Measurements from ENCODE around the gene KNSTRN.

KNSTRN gene

GRCh38 chr15:40392986-40393948 is 10.7 kb downstream of the KNSTRN start:
- Mint-ChIP-seq H3K4me3 (no peak overlapping the region), H3K27ac (no peak overlapping the region), H3K27me3 (no peaks in the 10 kb centered on the region), H3K36me3 (ENCODE audit: low read depth) (peaks cover 53% of the 10 kb centered on the region), H3K4me1 (peaks cover 8% of the 10 kb centered on the region), H3K9me3 (no peaks in the 10 kb centered on the region)
- no peak for DNase-seq
- ATAC-seq, result no peak

DNA sequence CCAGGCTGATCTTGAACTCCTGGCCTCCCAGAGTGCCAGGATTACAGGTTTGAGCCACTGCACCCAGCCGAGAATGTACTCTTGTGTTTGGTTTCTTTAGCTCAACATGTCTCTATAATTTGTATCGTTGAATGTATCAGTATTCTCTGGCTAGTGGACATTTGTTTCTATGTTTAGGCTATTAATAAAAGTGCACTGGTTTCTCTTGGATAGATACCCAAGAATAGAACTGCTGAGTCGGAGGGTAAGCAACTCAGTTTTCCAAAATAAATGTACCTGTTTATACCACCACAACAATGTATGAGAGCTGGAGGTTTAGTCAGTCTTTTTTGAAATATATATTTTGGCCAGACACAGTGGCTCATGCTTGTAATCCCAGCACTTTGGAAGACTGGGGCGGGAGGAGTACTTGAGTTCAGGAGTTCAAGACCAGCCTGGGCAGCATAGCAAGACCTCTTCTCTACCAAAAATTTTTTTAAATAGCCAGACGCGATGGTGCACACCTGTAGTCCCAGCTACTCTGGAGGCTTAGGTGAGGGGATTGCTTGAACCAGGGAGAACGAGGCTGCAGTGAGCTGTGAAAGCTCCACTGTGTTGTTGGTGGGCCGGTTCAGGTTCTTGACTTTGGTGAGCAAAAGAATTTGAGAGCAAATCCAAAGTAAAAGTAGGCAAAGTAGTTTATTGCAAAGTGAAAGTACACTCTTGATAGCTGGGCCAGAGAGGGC is 15.3 kb downstream of the KNSTRN start:
- peak overlapping the region; percentile 9 for H3K4me3 Mint-ChIP-seq
- DNase-seq, result no peak
- ATAC-seq, result no peak
- H3K4me1 Mint-ChIP-seq, result peaks cover 23% of the 10 kb centered on the region
- H3K27ac Mint-ChIP-seq, result no peak overlapping the region
- H3K36me3 Mint-ChIP-seq (ENCODE audit: low read depth), result peaks cover 16% of the 10 kb centered on the region
- H3K9me3 Mint-ChIP-seq, result no peaks in the 10 kb centered on the region
- no peaks in the 10 kb centered on the region for H3K27me3 Mint-ChIP-seq

GRCh38 chr15:40398413-40398873 is 15.9 kb downstream of the KNSTRN start:
- Mint-ChIP-seq H3K27ac (no peak overlapping the region), H3K36me3 (ENCODE audit: low read depth) (peaks cover 11% of the 10 kb centered on the region), H3K27me3 (no peaks in the 10 kb centered on the region), H3K9me3 (no peaks in the 10 kb centered on the region), H3K4me3 (peak overlapping the region; percentile 9), H3K4me1 (peaks cover 23% of the 10 kb centered on the region)
- ATAC-seq (peak; percentile 96), DNase-seq (peak; percentile 30)

GRCh38 chr15:40399370-40399769 is 16.8 kb downstream of the KNSTRN start:
- peaks cover 5% of the 10 kb centered on the region for H3K36me3 Mint-ChIP-seq (ENCODE audit: low read depth)
- no peak overlapping the region for H3K27ac Mint-ChIP-seq
- no peaks in the 10 kb centered on the region for H3K9me3 Mint-ChIP-seq
- H3K27me3 Mint-ChIP-seq, result no peaks in the 10 kb centered on the region
- no peak overlapping the region for H3K4me3 Mint-ChIP-seq
- ATAC-seq (no peak), DNase-seq (no peak)
- H3K4me1 Mint-ChIP-seq, result peaks cover 28% of the 10 kb centered on the region

- Mint-ChIP-seq H3K4me3 (peak within 1 kb of the TSS; percentile 89), H3K9me3 (no peaks in the 10 kb centered on the region), H3K27me3 (no peaks in the 10 kb centered on the region), H3K27ac (peak within 1 kb of the TSS; percentile 88), H3K4me1 (peaks cover 55% of the 10 kb centered on the region), H3K36me3 (ENCODE audit: low read depth) (peaks cover 18% of the 10 kb centered on the region)
- DNase-seq, result peak; percentile 93
- ATAC-seq, result peak; percentile 99
Measured at GRCh38 chr15:40405501-40406381, 23.2 kb downstream of the KNSTRN start, which contains the start of gene IVD. TSS of gene IVD (plus strand) at chr15:40405795. CDS start at chr15:40405828, 33 bp downstream.

- H3K27me3 Mint-ChIP-seq, result no peaks in the 10 kb centered on the region
- H3K36me3 Mint-ChIP-seq (ENCODE audit: low read depth), result peaks cover 34% of the 10 kb centered on the region
- peak overlapping the region; percentile 64 for H3K4me3 Mint-ChIP-seq
- ATAC-seq (no peak), DNase-seq (no peak)
- H3K9me3 Mint-ChIP-seq, result no peaks in the 10 kb centered on the region
- H3K27ac Mint-ChIP-seq, result peak overlapping the region; percentile 72
- H3K4me1 Mint-ChIP-seq, result peaks cover 55% of the 10 kb centered on the region
Measured at GRCh38 chr15:40407330-40407990, 24.9 kb downstream of the KNSTRN start.

- H3K4me3 Mint-ChIP-seq, result no peak overlapping the region
- no peak for DNase-seq
- peaks cover 50% of the 10 kb centered on the region for H3K4me1 Mint-ChIP-seq
- H3K27me3 Mint-ChIP-seq, result no peaks in the 10 kb centered on the region
- ATAC-seq, result no peak
- H3K9me3 Mint-ChIP-seq, result no peaks in the 10 kb centered on the region
- H3K36me3 Mint-ChIP-seq (ENCODE audit: low read depth), result peaks cover 41% of the 10 kb centered on the region
- no peak overlapping the region for H3K27ac Mint-ChIP-seq
Measured at GRCh38 chr15:40409366-40409765, 26.8 kb downstream of the KNSTRN start.

- no peak for DNase-seq
- H3K27ac Mint-ChIP-seq, result no peak overlapping the region
- no peak overlapping the region for H3K4me3 Mint-ChIP-seq
- H3K4me1 Mint-ChIP-seq, result peaks cover 39% of the 10 kb centered on the region
- peaks cover 47% of the 10 kb centered on the region for H3K36me3 Mint-ChIP-seq (ENCODE audit: low read depth)
- H3K9me3 Mint-ChIP-seq, result no peaks in the 10 kb centered on the region
- H3K27me3 Mint-ChIP-seq, result no peaks in the 10 kb centered on the region
- no peak for ATAC-seq
Measured at GRCh38 chr15:40410476-40410875, 28.0 kb downstream of the KNSTRN start.

DNA sequence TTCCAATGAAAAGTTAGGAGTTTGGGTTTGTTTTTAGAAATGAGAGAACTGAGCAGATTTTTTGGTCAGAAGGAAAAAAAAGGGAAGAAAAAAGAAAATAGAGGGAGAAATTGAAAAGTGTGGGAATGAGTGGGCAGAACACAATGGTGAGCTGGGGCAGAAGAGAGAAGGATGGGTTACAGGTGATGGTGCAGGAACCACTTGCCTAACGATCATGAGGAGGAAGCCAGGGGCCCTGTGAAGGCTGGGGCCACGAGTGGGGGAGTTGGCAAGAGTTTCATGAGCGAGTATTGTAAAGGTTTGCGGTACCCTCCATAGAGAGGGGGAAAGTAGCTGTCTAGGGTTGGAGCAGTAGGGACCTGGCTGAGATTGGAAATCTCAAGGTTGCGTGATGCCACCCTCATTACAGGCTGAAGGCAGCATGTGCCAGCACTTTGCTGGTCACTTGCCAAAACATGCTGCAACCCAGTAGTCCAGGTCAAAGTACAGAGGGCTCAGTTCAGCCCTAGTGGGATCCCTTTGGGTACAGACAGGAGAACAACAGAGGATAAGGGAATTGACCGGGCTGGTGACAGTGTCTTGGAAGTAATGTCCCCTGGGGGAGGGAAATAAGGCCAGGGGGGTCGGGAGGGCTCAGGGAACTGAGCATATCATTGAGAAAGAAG is 29.7 kb downstream of the KNSTRN start:
- H3K36me3 Mint-ChIP-seq (ENCODE audit: low read depth), result peaks cover 46% of the 10 kb centered on the region
- H3K4me3 Mint-ChIP-seq, result no peak overlapping the region
- H3K27ac Mint-ChIP-seq, result no peak overlapping the region
- no peak for ATAC-seq
- H3K4me1 Mint-ChIP-seq, result peaks cover 26% of the 10 kb centered on the region
- DNase-seq, result no peak
- no peaks in the 10 kb centered on the region for H3K27me3 Mint-ChIP-seq
- H3K9me3 Mint-ChIP-seq, result no peaks in the 10 kb centered on the region

DNA sequence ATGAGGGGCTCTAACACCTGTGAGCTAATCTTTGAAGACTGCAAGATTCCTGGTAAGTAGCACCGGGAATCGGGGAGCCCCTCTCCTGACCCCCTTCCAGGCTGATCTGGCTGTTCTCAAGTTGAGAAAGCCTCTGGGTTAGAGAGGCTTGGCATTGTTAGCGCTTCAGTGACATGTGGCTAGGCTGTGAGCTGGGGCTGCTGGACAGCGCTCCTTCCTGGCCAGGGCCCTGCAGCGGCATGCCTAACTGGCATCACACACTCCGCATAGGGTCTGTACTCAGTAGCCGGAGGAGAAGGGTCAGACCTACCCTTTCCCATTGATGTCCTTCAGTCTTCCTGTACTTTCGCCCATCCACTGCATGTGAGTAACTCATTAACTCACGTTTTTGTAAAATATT is 30.5 kb downstream of the KNSTRN start:
- no peak for ATAC-seq
- Mint-ChIP-seq H3K27ac (no peak overlapping the region), H3K4me3 (no peak overlapping the region)

DNA sequence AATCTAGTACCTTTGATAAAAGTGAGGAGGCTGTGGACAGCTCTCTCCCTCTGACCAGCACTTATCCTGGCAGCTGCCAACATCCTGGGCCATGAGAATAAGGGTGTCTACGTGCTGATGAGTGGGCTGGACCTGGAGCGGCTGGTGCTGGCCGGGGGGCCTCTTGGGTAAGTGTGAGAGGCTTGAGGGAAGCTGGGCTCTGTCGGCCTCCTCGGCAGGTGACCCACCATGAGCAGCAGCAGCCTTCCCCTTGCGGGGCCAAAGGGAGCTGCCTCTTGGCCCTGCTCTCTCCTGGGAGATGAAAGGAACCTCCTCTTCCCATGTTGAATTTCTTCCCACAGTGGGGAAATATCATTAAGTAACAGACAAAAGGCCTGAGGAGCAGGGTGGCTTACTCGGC is 32.3 kb downstream of the KNSTRN start:
- H3K27ac Mint-ChIP-seq, result no peak overlapping the region

More for the DNA sequence above, 30.5 kb downstream of the KNSTRN start:
- H3K27me3 Mint-ChIP-seq, result no peaks in the 10 kb centered on the region
- peaks cover 18% of the 10 kb centered on the region for H3K4me1 Mint-ChIP-seq
- no peak for DNase-seq
- H3K36me3 Mint-ChIP-seq (ENCODE audit: low read depth), result peaks cover 40% of the 10 kb centered on the region
- no peaks in the 10 kb centered on the region for H3K9me3 Mint-ChIP-seq

DNA sequence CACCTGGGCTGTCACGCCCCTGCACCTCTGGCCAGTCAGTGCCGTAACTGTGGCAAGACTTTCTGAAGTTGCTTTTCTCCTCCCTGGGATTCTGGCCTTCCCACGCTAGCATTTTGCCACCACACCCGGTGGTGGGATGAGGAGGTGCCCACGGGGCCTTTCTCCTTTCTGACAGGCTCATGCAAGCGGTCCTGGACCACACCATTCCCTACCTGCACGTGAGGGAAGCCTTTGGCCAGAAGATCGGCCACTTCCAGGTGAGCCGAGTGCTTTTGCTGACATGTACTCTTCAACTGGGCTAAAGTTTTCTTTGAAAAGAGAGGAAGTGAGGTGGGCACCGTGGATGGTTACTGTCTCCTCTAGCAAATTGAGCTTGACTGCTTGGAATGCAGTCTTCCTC is 32.7 kb downstream of the KNSTRN start:
- Mint-ChIP-seq H3K4me3 (no peak overlapping the region), H3K9me3 (no peaks in the 10 kb centered on the region), H3K27me3 (no peaks in the 10 kb centered on the region), H3K4me1 (peaks cover under 1% of the 10 kb centered on the region), H3K27ac (no peak overlapping the region), H3K36me3 (ENCODE audit: low read depth) (peaks cover 37% of the 10 kb centered on the region)
- DNase-seq (no peak), ATAC-seq (no peak)

More for the DNA sequence above, 32.3 kb downstream of the KNSTRN start:
- Mint-ChIP-seq H3K27me3 (no peaks in the 10 kb centered on the region), H3K9me3 (no peaks in the 10 kb centered on the region), H3K4me3 (no peak overlapping the region), H3K4me1 (peaks cover 4% of the 10 kb centered on the region), H3K36me3 (ENCODE audit: low read depth) (peaks cover 40% of the 10 kb centered on the region)
- DNase-seq (no peak), ATAC-seq (no peak)

GRCh38 chr15:40416056-40416455 is 33.5 kb downstream of the KNSTRN start:
- no peak overlapping the region for H3K27ac Mint-ChIP-seq
- H3K4me1 Mint-ChIP-seq, result no peaks in the 10 kb centered on the region
- peaks cover 30% of the 10 kb centered on the region for H3K36me3 Mint-ChIP-seq (ENCODE audit: low read depth)

More at GRCh38 chr15:40416056-40416455, 33.5 kb downstream of the KNSTRN start:
- ATAC-seq (no peak), DNase-seq (no peak)
- Mint-ChIP-seq H3K27me3 (no peaks in the 10 kb centered on the region), H3K4me3 (no peak overlapping the region), H3K9me3 (no peaks in the 10 kb centered on the region)

Data from activated naive CD8-positive, alpha-beta T cell treated with anti-CD3 and anti-CD28 coated beads, Interleukin-2, amount 50 U/mL, for 24 hours (primary cell).